ENCODE results near the gene PEDS1.
"Not testable (repeated sequence)": the region's sequence is repeated elsewhere in the genome, so short reads cannot be mapped to it uniquely, and the experiment has no call there.

Gene PEDS1

DNA sequence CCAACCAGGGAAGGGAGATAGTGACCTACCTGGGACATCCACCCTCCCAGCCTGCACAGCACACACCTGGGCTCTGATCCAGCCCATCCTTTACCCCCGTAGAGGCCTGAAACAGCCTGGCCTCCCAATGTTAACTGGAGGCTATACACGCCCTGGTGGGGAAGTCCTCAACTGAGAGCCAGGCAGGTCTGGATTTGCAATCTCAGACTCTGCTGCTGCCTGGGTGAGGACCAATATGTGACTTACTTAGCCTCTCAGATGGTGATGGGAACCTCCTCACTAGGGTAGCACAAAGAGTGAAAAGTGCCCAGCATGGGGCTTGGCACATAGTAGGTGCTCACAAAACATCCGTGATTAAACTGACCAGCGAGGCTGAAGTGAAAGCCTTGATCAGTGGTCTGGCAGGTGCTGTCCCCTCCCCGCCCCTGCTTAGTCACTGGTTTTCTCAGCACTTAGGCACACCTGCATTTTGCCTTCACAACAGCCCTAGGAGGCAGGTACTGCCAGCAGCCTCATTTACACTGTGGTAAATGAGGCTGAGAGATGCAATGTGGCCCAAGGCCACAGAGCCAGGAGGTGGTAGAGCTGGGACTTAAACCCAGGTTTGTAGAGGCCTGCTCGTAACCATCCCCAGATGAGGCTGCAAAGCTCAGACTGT lies 12.4 kb downstream of the PEDS1 start:
- peaks cover 43% of the 10 kb centered on the region for H3K36me3 Mint-ChIP-seq (ENCODE audit: insufficient read depth)
- H3K9me3 Mint-ChIP-seq, result no peaks in the 10 kb centered on the region
- H3K4me1 Mint-ChIP-seq (ENCODE audit: low read depth in 2 of 2), result peaks cover 36 to 39% of the 10 kb centered on the region in 2 donors
- no peak overlapping the region for H3K4me3 Mint-ChIP-seq
- H3K27ac Mint-ChIP-seq, result peak overlapping the region in 1 of 2 donors; percentile 78
- H3K27me3 Mint-ChIP-seq, result no peaks in the 10 kb centered on the region
- DNase-seq (no peak), ATAC-seq (replicated peaks) (no peak)

DNA sequence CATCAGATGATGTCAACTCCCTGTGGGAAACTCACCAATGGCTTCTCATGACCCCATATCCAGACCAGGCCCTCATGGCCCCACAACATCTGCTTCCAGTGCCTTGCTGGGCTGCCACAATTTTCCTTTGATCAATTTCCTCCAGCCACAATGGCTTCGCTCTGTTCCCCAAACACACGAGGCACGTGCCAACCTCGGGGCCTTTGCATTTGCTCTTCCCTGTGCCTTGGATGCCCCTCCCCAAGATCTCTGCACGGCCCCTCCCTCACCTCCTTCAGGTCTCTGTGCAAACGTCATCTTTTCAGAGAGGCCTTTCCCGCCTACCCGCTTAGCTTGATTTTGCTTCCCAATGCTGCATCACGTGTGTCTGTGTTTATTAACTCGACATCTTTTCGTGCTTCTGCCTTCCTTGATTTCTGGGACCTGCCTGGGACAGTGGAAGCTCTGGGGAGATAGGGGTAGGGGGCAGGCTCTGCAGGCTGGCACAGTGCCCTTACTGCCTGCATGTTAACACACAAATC lies 13.1 kb downstream of the PEDS1 start:
- Mint-ChIP-seq H3K4me1 (ENCODE audit: low read depth in 2 of 2) (peaks cover 35 to 36% of the 10 kb centered on the region in 2 donors), H3K4me3 (no peak overlapping the region), H3K36me3 (ENCODE audit: insufficient read depth) (peaks cover 42% of the 10 kb centered on the region), H3K9me3 (no peaks in the 10 kb centered on the region), H3K27ac (peak overlapping the region; percentile 13 to 78), H3K27me3 (no peaks in the 10 kb centered on the region)
- ATAC-seq (replicated peaks) (no peak), DNase-seq (no peak)

DNA sequence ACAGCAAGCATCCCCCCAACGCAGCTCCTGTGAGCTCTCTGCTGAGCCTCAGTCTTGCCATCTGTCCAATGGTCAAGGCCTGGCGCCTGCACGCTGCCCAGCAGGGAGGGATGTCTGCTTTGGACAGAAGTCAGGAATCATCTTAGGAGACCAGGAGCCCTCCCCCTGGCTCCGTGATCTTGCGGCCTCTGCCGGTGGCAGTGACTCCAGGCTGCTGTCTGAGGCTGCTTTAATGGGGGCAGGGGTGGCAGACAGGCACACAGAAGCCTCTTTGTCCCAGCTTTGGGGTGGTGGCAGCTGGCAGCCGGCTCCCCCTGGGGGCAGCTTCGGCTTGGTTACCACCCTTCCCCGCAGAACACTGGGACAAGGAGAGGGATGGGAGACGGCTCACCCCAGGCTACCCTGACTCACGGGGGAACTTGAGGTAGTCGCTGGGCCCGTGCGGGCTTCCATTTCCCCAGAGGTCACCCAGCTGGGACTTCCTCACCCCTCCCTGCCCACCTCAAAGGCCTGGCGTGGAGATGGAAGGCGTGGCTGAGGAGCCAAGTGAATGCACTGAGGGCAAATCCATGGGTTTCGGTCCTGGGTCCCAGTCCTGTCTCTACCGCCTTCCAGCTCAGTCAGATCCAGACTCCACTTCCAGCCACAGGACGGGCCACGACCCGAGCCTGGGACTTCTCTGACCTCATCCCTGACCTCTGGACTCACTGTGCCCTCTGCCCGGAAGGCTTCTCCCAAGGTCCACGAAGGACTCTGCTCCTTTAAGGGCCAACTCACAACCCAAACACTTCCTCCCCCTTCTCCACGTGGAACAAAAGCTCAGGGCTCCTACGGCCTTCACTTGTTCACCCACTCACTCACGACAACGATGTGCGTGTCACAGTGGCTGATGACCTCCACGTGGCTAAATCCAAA lies 14.8 kb downstream of the PEDS1 start:
- Mint-ChIP-seq H3K9me3 (no peaks in the 10 kb centered on the region), H3K27me3 (no peaks in the 10 kb centered on the region), H3K4me3 (no peak overlapping the region), H3K36me3 (ENCODE audit: insufficient read depth) (peaks cover 37% of the 10 kb centered on the region), H3K27ac (no peak overlapping the region), H3K4me1 (ENCODE audit: low read depth in 2 of 2) (peaks cover 36 to 37% of the 10 kb centered on the region in 2 donors)
- ATAC-seq (replicated peaks) (no peak), DNase-seq (no peak)

DNA sequence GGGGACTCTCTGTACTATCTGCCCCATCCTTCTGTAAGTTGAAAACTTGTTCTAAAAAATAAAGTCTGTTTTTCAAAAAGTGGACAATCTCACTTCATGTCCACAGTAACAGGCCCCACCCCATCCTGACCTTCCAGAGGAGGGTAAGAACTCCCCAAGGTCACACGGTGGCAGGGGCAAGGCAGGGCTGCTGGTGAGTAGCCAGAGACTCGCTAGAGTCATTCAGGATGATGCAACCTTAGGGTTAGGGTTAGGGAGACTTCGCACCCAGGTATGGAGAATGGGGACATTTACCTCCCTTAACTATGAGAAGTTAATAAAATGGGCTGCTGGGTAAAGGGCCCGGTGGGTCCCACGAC lies 15.4 kb downstream of the PEDS1 start:
- H3K4me3 Mint-ChIP-seq, result no peak overlapping the region
- H3K36me3 Mint-ChIP-seq (ENCODE audit: insufficient read depth), result peaks cover 31% of the 10 kb centered on the region
- no peak overlapping the region for H3K27ac Mint-ChIP-seq
- no peaks in the 10 kb centered on the region for H3K9me3 Mint-ChIP-seq
- H3K27me3 Mint-ChIP-seq, result no peaks in the 10 kb centered on the region
- H3K4me1 Mint-ChIP-seq (ENCODE audit: low read depth in 2 of 2), result peaks cover 33 to 36% of the 10 kb centered on the region in 2 donors
- ATAC-seq (replicated peaks) (no peak), DNase-seq (no peak)

DNA sequence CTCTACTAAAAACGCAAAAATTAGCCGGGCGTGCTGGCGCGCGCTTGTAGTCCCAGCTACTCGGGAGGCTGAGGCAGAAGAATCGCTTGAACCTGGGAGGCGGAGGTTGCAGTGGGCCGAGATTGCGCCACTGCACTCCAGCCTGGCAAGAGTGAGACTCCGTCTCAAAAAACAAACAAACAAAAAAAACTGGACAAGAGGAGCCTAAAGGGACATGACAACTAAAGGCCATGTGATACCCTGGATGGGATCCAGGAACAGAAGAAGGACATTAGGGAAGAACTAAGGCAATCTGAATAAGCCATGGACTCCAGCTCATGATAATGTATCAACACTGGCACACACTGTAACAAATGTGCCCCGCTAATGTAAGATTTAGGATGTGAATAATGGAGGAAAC lies 15.8 kb downstream of the PEDS1 start:
- peak overlapping the region in 1 of 2 donors; percentile 4 for H3K27ac Mint-ChIP-seq
- not testable (repeated sequence) for ATAC-seq (replicated peaks); H3K9me3 Mint-ChIP-seq; H3K27me3 Mint-ChIP-seq; DNase-seq; H3K4me3 Mint-ChIP-seq
- peaks cover 29 to 32% of the 10 kb centered on the region in 2 donors for H3K4me1 Mint-ChIP-seq (ENCODE audit: low read depth in 2 of 2)
- peaks cover 35% of the 10 kb centered on the region for H3K36me3 Mint-ChIP-seq (ENCODE audit: insufficient read depth)

DNA sequence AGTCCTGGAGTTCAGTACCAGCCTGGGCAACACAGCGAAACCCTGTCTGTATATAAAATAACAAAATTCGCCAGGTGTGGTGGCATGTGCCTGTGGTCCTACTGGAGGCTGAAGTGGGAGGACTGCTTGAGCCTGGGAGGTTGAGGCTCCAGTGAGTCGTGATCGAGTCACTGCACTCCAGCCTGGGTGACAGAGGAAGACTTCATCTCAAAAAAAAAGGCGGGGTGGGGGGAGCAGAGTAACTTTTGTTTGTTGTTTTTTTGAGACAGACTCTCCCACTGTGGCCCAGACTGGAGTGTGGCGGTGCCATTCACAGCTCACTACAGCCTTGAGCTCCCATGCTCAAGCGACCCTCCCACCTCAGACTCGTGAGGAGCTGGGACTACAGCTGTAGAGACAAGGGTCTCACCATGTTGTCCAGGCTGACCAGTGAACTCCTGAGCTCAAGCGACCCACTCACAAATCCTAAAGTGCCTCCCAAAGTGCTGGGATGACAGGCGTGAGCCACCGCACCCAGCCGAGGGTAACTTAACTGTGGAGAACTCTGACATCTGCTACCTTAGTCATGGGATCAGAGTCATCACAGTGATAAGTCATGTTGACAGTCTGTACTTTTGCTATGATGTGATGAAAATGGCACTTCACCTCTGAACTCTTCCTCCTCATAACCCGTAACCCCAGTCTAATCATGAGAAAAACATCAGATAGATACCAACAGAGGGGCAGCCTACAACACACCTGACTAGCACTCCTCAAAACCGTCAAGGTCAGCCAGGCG lies 16.5 kb downstream of the PEDS1 start:
- Mint-ChIP-seq H3K36me3 (ENCODE audit: insufficient read depth) (peaks cover 32% of the 10 kb centered on the region), H3K27ac (peak overlapping the region in 1 of 2 donors; percentile 4), H3K4me1 (ENCODE audit: low read depth in 2 of 2) (peaks cover 33 to 34% of the 10 kb centered on the region in 2 donors), H3K27me3 (no peaks in the 10 kb centered on the region), H3K9me3 (no peaks in the 10 kb centered on the region), H3K4me3 (no peak overlapping the region)
- DNase-seq (no peak), ATAC-seq (replicated peaks) (no peak)

DNA sequence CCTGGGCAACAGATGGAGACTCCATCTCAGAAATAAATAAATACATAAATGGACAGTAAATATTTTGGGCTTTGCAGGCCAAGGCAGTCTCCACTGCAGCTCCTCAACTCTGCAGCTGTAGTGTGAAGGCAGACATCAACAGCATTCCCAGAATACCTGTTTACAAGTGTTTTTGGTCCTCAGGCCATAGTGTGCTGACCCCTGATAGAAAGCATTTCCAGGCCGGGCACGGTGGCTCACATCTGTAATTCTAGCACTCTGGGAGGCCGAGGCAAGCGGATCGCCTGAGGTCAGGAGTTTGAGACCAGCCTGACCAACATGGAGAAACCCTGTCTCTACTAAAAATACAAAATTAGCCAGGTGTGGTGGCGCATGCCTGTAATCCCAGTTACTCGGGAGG lies 18.4 kb downstream of the PEDS1 start:
- H3K4me3 Mint-ChIP-seq; DNase-seq; H3K27me3 Mint-ChIP-seq; H3K9me3 Mint-ChIP-seq; ATAC-seq (replicated peaks); H3K27ac Mint-ChIP-seq: not testable (repeated sequence)
- Mint-ChIP-seq H3K4me1 (ENCODE audit: low read depth in 2 of 2) (peaks cover 26 to 28% of the 10 kb centered on the region in 2 donors), H3K36me3 (ENCODE audit: insufficient read depth) (peaks cover 30% of the 10 kb centered on the region)

DNA sequence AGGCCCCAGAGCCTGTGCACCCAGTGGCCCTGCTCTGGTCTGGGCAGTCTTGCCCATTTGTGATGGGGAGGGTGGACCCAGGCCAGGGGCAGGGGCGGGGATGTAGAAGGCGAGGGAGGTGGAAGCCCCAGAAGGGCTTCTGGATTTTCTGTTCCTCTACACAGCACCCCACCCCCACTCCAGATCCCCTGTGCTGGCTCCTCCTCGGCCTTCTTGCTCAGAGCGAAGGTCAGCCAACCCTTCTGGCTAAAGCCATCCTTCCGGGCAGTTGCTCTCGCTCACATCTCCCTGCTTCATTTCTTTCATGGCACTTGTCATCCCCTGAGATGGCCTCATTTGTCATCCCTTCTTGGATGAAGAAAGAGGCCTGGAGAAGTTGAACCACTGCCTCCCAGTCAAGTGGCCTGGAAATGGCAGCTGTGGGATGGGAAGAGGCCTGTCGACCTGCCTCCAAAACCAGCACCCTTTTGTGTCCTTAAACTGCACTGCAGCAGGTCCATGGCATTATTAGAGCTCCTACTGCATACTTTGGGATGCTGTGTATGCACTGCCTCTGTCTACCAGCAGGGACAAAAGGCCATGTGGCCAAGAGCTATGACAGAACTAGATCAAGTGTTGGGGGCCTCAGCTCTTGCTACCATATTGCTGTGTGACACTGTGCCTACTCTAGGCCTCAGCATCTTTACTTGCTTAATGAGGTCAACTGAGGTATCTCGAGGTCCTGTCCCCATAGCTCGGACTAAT lies 19.9 kb downstream of the PEDS1 start:
- ATAC-seq (replicated peaks), result no peak
- H3K27me3 Mint-ChIP-seq, result no peaks in the 10 kb centered on the region
- no peak for DNase-seq
- H3K4me1 Mint-ChIP-seq (ENCODE audit: low read depth in 2 of 2), result peaks cover 17 to 19% of the 10 kb centered on the region in 2 donors
- no peaks in the 10 kb centered on the region for H3K9me3 Mint-ChIP-seq
- H3K36me3 Mint-ChIP-seq (ENCODE audit: insufficient read depth), result peaks cover 27% of the 10 kb centered on the region
- H3K27ac Mint-ChIP-seq, result peak overlapping the region in 1 of 2 donors; percentile 60
- H3K4me3 Mint-ChIP-seq, result no peak overlapping the region

DNA sequence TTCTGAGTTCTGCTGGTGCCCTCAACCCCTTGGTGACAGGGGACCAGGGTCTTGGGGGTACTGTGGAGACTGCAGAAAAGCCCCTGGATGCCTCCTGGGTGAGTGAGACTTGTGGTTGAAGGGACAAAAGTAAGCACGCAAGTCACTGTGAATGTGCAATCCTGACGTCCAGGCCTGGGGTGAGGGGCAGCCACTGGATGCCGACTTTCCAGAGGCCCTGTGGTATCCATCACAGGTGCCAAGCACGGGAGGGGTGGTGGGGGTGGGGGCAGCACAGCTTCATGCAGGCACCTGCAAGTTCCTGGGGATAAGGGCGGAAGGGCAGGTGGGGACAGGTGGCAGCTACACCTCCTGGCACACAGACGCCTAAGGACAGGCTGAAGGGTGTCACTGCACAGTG lies 20.5 kb downstream of the PEDS1 start:
- no peak for ATAC-seq (replicated peaks)
- Mint-ChIP-seq H3K36me3 (ENCODE audit: insufficient read depth) (peaks cover 32% of the 10 kb centered on the region), H3K9me3 (no peaks in the 10 kb centered on the region)

DNA sequence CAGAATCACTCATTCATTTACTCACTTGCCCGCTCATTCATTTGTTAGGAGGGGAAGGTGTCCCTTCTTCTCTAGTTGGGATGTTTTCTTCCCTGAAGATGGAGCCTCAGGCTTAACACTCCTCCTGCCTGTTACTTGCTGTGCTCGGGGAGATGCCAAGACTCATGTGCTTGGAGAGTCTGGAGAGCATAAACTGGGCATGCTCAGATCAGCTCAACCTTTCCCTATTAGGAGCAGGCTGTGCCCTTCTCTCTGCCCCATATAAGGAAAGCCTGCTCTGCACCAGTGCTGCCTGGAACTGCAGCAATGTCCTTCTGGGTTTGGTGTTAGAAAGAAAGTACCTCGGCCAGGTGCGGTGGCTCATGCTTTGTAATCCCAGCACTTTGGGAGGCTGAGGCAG lies 22.5 kb downstream of the PEDS1 start:
- Mint-ChIP-seq H3K36me3 (ENCODE audit: insufficient read depth) (peaks cover 42% of the 10 kb centered on the region), H3K4me1 (ENCODE audit: low read depth in 2 of 2) (peaks cover 9 to 15% of the 10 kb centered on the region in 2 donors), H3K27ac (no peak overlapping the region), H3K4me3 (no peak overlapping the region), H3K9me3 (no peaks in the 10 kb centered on the region), H3K27me3 (no peaks in the 10 kb centered on the region)
- ATAC-seq (replicated peaks), result no peak
- no peak for DNase-seq

More for the DNA sequence above, 20.5 kb downstream of the PEDS1 start:
- Mint-ChIP-seq H3K27me3 (no peaks in the 10 kb centered on the region), H3K4me1 (ENCODE audit: low read depth in 2 of 2) (peaks cover 15 to 17% of the 10 kb centered on the region in 2 donors), H3K27ac (peak overlapping the region in 1 of 2 donors; percentile 20), H3K4me3 (no peak overlapping the region)
- no peak for DNase-seq

DNA sequence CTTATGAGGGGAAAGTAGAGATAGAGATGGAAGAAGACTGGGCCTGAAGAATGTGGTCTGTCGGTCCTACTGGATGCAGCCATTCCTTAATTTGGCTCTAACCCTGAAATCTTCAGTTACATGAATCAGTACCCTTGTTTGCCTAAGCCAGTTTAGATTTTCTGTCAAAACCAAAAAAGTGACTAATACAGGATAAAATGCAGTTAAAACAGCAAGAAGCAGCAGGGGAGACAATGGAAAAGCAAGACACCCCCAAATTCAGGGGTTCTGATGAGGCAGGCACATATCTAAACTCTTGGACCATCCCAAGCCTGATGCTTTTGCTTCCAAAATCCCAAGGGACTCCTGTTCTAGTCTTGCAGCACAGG lies 23.2 kb downstream of the PEDS1 start:
- H3K4me3 Mint-ChIP-seq, result no peak overlapping the region
- no peaks in the 10 kb centered on the region for H3K9me3 Mint-ChIP-seq
- peaks cover 45% of the 10 kb centered on the region for H3K36me3 Mint-ChIP-seq (ENCODE audit: insufficient read depth)
- peak overlapping the region in 1 of 2 donors; percentile 38 for H3K27ac Mint-ChIP-seq
- H3K27me3 Mint-ChIP-seq, result no peaks in the 10 kb centered on the region
- H3K4me1 Mint-ChIP-seq (ENCODE audit: low read depth in 2 of 2), result peaks cover 9 to 10% of the 10 kb centered on the region in 2 donors
- no peak for DNase-seq
- no peak for ATAC-seq (replicated peaks)

DNA sequence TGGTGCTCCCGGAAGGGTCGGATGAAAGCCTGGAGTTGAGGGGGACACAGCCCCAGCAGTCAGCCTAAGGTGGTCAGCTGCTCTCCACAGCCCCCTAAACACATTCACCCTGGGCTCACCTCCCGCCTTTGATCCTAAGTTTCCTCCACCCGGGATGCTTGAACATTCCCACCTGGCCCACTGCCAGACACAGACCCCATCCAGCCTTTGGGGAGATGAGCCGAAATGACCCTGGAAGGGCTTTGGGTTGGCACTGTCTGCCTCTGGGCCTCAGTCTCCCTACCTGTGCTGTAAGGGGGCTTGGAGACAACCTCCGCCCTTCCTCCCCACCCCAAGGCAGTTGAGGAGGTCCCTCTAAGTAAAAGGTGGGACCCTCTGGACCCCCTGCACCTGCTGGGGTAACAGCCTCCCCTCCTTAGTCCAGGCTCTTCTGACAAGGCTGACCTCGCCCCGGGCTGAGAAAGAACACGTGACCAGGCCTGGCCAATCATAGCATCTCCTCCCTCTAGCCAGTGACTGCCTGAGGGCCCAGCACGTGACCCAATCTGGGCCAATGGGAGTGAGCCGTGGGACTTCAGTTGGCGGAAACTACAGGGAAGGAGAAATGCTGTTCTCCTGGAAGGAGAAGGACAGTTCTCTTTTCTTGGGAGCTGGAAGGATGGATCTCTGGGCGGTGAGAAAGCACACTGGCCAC lies 23.7 kb downstream of the PEDS1 start:
- no peak for DNase-seq
- peaks cover 50% of the 10 kb centered on the region for H3K36me3 Mint-ChIP-seq (ENCODE audit: insufficient read depth)
- no peaks in the 10 kb centered on the region for H3K27me3 Mint-ChIP-seq
- H3K4me3 Mint-ChIP-seq, result no peak overlapping the region
- peaks cover 9 to 10% of the 10 kb centered on the region in 2 donors for H3K4me1 Mint-ChIP-seq (ENCODE audit: low read depth in 2 of 2)
- no peak for ATAC-seq (replicated peaks)
- no peaks in the 10 kb centered on the region for H3K9me3 Mint-ChIP-seq
- H3K27ac Mint-ChIP-seq, result peak overlapping the region in 1 of 2 donors; percentile 38
